ENCODE measurements around the gene KCNAB1. TPM values are rescaled to one million over a fixed set of nuclear protein-coding genes. Genes with fewer than 3 reads are reported as not detected.

The KCNAB1 gene
- total RNA-seq, 2 donors from 2014 or later, result 0.49 to 0.81 TPM

GRCh38 chr3:156456771-156457224 is 336.4 kb downstream of the KCNAB1 start:
- Histone ChIP-seq H3K27ac (ENCODE audit: low read depth, low read length) (peak overlapping the region; percentile 21), H3K4me1 (ENCODE audit: control insufficient read depth, insufficient read depth, low read length) (no peaks in the 10 kb centered on the region), H3K36me3 (ENCODE audit: control insufficient read depth, insufficient read depth, low read length) (no peaks in the 10 kb centered on the region), H3K9me3 (ENCODE audit: control insufficient read depth, low read length) (no peaks in the 10 kb centered on the region), H3K4me3 (ENCODE audit: low read length) (no peak overlapping the region), H3K9ac (ENCODE audit: extremely low read depth, low read length, poor library complexity, severe bottlenecking) (no peak overlapping the region), H3K27me3 (ENCODE audit: control insufficient read depth, insufficient read depth, low read length, poor library complexity, severe bottlenecking) (no peaks in the 10 kb centered on the region)
- H3K36me3 Mint-ChIP-seq (ENCODE audit: low read depth), result no peaks in the 10 kb centered on the region
- peak; percentile 91 for DNase-seq
- H3K4me1 Mint-ChIP-seq, result peaks cover 15% of the 10 kb centered on the region
- peak overlapping the region; percentile 83 for H3K27ac Mint-ChIP-seq
- TF ChIP-seq CTCF (conservative IDR thresholded peaks at IDR 0.05), result no peak
- H3K4me3 Mint-ChIP-seq, result no peak overlapping the region
- no peaks in the 10 kb centered on the region for H3K9me3 Mint-ChIP-seq
- no peaks in the 10 kb centered on the region for H3K27me3 Mint-ChIP-seq (ENCODE audit: insufficient read depth)
- 51 to 57% methylated on average over 2 to 5 of the region's 5 CpGs for whole genome bisulfite sequencing, 2 experiments (ENCODE audit: insufficient coverage in 1 of 2, insufficient read length in 1 of 2)

GRCh38 chr3:156459434-156459833 is 339.1 kb downstream of the KCNAB1 start:
- H3K27ac Mint-ChIP-seq, result no peak overlapping the region
- H3K27me3 Mint-ChIP-seq (ENCODE audit: insufficient read depth), result no peaks in the 10 kb centered on the region
- no peak overlapping the region for H3K4me3 ChIP-seq (ENCODE audit: low read length)
- H3K4me1 ChIP-seq (ENCODE audit: control insufficient read depth, insufficient read depth, low read length), result no peaks in the 10 kb centered on the region
- H3K27me3 ChIP-seq (ENCODE audit: control insufficient read depth, insufficient read depth, low read length, poor library complexity, severe bottlenecking), result no peaks in the 10 kb centered on the region
- no peak overlapping the region for H3K27ac ChIP-seq (ENCODE audit: low read depth, low read length)
- H3K36me3 Mint-ChIP-seq (ENCODE audit: low read depth), result no peaks in the 10 kb centered on the region
- WGBS, 2 experiments (ENCODE audit: insufficient coverage in 1 of 2, insufficient read length in 1 of 2), result 86 to 93% methylated on average over 3 to 7 of the region's 7 CpGs
- H3K4me1 Mint-ChIP-seq, result peaks cover 18% of the 10 kb centered on the region
- H3K9ac ChIP-seq (ENCODE audit: extremely low read depth, low read length, poor library complexity, severe bottlenecking), result no peak overlapping the region
- H3K4me3 Mint-ChIP-seq, result no peak overlapping the region
- no peak for TF ChIP-seq CTCF (conservative IDR thresholded peaks at IDR 0.05)
- H3K36me3 ChIP-seq (ENCODE audit: control insufficient read depth, insufficient read depth, low read length), result no peaks in the 10 kb centered on the region
- no peaks in the 10 kb centered on the region for H3K9me3 Mint-ChIP-seq
- no peak for DNase-seq
- no peaks in the 10 kb centered on the region for H3K9me3 ChIP-seq (ENCODE audit: control insufficient read depth, low read length)

GRCh38 chr3:156460206-156460611 is 339.8 kb downstream of the KCNAB1 start:
- Mint-ChIP-seq H3K9me3 (no peaks in the 10 kb centered on the region), H3K4me1 (peaks cover 18% of the 10 kb centered on the region), H3K4me3 (no peak overlapping the region), H3K27ac (no peak overlapping the region), H3K36me3 (ENCODE audit: low read depth) (no peaks in the 10 kb centered on the region), H3K27me3 (ENCODE audit: insufficient read depth) (no peaks in the 10 kb centered on the region)
- no peaks in the 10 kb centered on the region for H3K36me3 ChIP-seq (ENCODE audit: control insufficient read depth, insufficient read depth, low read length)
- TF ChIP-seq CTCF (conservative IDR thresholded peaks at IDR 0.05), result no peak
- 94% methylated on average over 1 of the region's 2 CpGs; no CpG with 5 or more reads in 1 of the 2 experiments for WGBS, 2 experiments (ENCODE audit: insufficient coverage in 1 of 2, insufficient read length in 1 of 2)
- H3K27ac ChIP-seq (ENCODE audit: low read depth, low read length), result no peak overlapping the region
- no peaks in the 10 kb centered on the region for H3K4me1 ChIP-seq (ENCODE audit: control insufficient read depth, insufficient read depth, low read length)
- H3K4me3 ChIP-seq (ENCODE audit: low read length), result no peak overlapping the region
- no peak overlapping the region for H3K9ac ChIP-seq (ENCODE audit: extremely low read depth, low read length, poor library complexity, severe bottlenecking)
- H3K27me3 ChIP-seq (ENCODE audit: control insufficient read depth, insufficient read depth, low read length, poor library complexity, severe bottlenecking), result no peaks in the 10 kb centered on the region
- H3K9me3 ChIP-seq (ENCODE audit: control insufficient read depth, low read length), result no peaks in the 10 kb centered on the region
- no peak for DNase-seq

Measured in endodermal cell (in vitro differentiated cells).